ENCODE measurements around the gene UBE2H. TPM values are rescaled to one million over a fixed set of nuclear protein-coding genes. Genes with fewer than 3 reads are reported as not detected.
A peak's percentile ranks its signal among the peaks of the same experiment; 100 is the strongest.
"Not testable (repeated sequence)": the region's sequence is repeated elsewhere in the genome, so short reads cannot be mapped to it uniquely, and the experiment has no call there.

Gene UBE2H
- total RNA-seq, 1 donor from 2014 or later, result 80.7 TPM

DNA sequence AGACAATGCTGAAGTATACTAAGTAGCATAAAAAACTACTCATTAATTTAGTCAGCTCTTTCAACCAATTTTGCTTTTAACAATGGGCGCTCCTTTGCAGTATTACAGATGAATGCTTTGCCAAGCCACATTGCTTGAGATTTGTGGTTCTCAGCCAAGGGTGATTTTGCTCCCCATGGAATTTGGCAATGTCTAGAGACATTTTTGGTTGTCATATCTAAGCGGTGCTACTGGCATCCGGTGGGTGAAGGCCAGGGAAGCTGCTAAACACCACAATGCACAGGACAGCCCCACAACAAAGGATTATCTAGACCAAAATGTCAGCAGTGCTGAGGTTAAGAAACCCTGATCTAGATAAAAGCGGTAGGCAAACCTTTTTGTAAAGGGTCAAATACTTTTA, 112.0 kb downstream of the UBE2H start:
- H3K27ac Mint-ChIP-seq, result no peak overlapping the region
- no peak overlapping the region for H3K4me3 Mint-ChIP-seq
- DNase-seq (ENCODE audit: extremely low spot score, unreplicated experiment), result no peak
- H3K36me3 Mint-ChIP-seq, result peaks cover 23% of the 10 kb centered on the region
- H3K9me3 Mint-ChIP-seq, result no peaks in the 10 kb centered on the region
- no peaks in the 10 kb centered on the region for H3K27me3 Mint-ChIP-seq
- TF ChIP-seq, protein P1, sequence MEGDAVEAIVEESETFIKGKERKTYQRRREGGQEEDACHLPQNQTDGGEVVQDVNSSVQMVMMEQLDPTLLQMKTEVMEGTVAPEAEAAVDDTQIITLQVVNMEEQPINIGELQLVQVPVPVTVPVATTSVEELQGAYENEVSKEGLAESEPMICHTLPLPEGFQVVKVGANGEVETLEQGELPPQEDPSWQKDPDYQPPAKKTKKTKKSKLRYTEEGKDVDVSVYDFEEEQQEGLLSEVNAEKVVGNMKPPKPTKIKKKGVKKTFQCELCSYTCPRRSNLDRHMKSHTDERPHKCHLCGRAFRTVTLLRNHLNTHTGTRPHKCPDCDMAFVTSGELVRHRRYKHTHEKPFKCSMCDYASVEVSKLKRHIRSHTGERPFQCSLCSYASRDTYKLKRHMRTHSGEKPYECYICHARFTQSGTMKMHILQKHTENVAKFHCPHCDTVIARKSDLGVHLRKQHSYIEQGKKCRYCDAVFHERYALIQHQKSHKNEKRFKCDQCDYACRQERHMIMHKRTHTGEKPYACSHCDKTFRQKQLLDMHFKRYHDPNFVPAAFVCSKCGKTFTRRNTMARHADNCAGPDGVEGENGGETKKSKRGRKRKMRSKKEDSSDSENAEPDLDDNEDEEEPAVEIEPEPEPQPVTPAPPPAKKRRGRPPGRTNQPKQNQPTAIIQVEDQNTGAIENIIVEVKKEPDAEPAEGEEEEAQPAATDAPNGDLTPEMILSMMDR (conservative IDR thresholded peaks at IDR 0.05), result no peak
- H3K4me1 Mint-ChIP-seq (ENCODE audit: unreplicated experiment), result peaks cover 29% of the 10 kb centered on the region

DNA sequence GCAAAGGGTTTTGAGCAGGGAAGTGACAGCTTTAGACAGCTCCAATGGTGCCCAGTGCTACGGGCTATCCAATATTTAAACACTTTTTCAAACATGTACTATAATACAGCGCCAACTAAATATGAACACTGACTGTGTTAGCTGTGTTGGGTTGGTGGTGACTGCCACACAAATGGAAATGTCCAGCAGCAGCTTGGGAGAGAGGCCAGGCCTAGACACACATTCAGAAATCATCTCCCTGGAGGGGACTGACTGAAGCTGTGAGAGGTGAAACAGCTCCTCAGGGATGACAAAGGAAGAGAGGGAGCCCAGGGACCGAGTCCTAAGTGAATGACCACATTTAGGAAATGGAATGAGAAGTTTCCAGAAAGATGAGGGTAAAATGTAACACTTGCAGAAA, 115.8 kb downstream of the UBE2H start:
- peaks cover 30% of the 10 kb centered on the region for H3K36me3 Mint-ChIP-seq
- peaks cover 36% of the 10 kb centered on the region for H3K4me1 Mint-ChIP-seq (ENCODE audit: unreplicated experiment)
- no peaks in the 10 kb centered on the region for H3K27me3 Mint-ChIP-seq
- peak overlapping the region; percentile 18 for H3K27ac Mint-ChIP-seq
- no peak overlapping the region for H3K4me3 Mint-ChIP-seq
- DNase-seq (ENCODE audit: extremely low spot score, unreplicated experiment), result no peak
- no peaks in the 10 kb centered on the region for H3K9me3 Mint-ChIP-seq
- TF ChIP-seq, protein P1 (conservative IDR thresholded peaks at IDR 0.05), result no peak

DNA sequence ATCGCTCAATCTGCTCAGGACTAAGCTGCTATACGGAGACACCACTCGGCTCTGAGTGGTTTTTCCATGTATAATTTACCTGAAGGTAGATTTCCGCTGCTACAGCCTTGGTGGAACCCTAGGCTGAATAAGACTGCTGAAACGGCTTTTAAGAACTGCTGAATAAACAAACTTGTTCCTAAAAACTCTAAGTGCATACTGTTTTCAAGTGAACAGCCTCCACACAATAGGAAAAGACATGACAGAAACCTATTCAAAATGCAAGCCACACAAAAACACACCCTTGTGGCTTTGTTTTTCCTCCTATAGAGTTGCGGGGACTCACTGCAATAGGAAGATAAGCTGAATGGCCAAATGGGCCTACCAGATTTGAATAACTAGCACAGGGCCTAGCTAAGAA, 117.2 kb downstream of the UBE2H start:
- Mint-ChIP-seq H3K4me1 (ENCODE audit: unreplicated experiment) (peaks cover 50% of the 10 kb centered on the region), H3K27ac (peak overlapping the region; percentile 21), H3K9me3 (no peaks in the 10 kb centered on the region), H3K27me3 (no peaks in the 10 kb centered on the region), H3K36me3 (peaks cover 35% of the 10 kb centered on the region), H3K4me3 (no peak overlapping the region)
- DNase-seq (ENCODE audit: extremely low spot score, unreplicated experiment), result no peak
- TF ChIP-seq, protein P1 (conservative IDR thresholded peaks at IDR 0.05), result no peak

DNA sequence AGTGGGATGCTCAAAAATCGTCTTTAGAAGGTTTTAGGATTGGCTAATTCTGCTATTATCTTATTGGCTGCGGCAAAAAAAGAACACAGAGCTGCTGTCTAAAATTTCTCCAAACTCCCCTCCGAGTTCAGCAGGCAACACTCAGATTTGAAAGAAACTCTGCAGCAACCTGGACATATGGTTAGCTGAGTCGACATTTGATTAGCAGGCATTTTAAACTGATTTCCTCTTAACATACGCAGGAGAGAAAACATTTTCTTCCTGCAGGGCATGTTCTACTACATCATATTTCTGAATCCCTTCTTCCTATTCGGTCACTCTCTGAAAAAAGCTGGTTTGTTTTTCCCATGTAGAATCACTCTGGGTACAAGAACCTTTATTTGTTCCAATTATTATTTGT, 119.4 kb downstream of the UBE2H start:
- H3K9me3 Mint-ChIP-seq, result not testable (repeated sequence)
- peak overlapping the region; percentile 28 for H3K27ac Mint-ChIP-seq

DNA sequence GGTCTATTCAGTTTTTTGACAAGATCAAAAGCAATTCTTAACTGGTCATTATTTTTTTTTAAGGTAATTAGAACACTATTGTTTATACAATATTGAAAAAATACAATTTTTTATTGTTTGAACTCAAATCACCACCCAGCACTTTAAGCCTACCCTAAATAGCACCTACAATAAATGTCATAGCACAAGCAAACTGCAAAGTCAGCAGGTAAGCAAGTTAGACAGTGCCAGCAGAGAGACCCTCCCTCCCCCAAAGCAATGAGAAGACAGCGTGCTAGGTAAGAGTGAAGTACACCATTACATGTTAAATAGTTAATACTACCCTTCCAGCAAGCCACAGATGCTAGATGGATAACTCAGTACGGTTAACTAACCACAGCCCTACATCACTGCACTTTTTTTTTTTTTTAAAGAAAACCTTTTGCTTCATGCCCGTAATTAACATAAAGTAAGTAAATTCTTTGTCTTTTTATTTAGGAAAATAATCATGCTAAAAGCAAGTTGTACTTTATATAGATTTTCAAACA, 120.0 kb downstream of the UBE2H start:
- peaks cover 30% of the 10 kb centered on the region for H3K36me3 Mint-ChIP-seq
- no peaks in the 10 kb centered on the region for H3K27me3 Mint-ChIP-seq
- H3K4me1 Mint-ChIP-seq (ENCODE audit: unreplicated experiment), result peaks cover 63% of the 10 kb centered on the region
- TF ChIP-seq, protein P1 (conservative IDR thresholded peaks at IDR 0.05), result no peak
- no peak overlapping the region for H3K4me3 Mint-ChIP-seq
- no peaks in the 10 kb centered on the region for H3K9me3 Mint-ChIP-seq
- no peak for DNase-seq (ENCODE audit: extremely low spot score, unreplicated experiment)
- peak overlapping the region; percentile 94 for H3K27ac Mint-ChIP-seq

More for the DNA sequence above, 119.4 kb downstream of the UBE2H start:
- Mint-ChIP-seq H3K36me3 (peaks cover 30% of the 10 kb centered on the region), H3K4me1 (ENCODE audit: unreplicated experiment) (peaks cover 63% of the 10 kb centered on the region)
- H3K27me3 Mint-ChIP-seq; DNase-seq (ENCODE audit: extremely low spot score, unreplicated experiment); H3K4me3 Mint-ChIP-seq: not testable (repeated sequence)

DNA sequence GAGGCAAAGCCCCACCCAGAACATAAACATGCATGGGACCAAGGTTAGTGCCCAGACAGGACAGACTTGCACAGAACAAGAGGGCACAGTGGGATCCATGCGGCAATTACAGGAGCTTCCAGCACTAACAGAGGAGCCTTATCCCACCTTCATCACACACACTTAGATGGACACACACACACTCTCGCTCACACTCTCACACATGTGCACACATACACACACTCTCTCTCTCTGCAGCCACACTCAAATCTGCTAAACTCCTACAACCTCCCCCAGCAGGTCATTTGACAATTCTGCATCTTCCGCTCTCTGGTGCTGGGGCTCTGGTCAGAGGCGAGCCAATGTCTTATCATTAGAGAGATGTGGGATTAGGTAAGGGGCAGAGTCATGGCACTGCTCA, 120.5 kb downstream of the UBE2H start:
- TF ChIP-seq, protein P1 (conservative IDR thresholded peaks at IDR 0.05), result no peak
- no peaks in the 10 kb centered on the region for H3K27me3 Mint-ChIP-seq
- peak overlapping the region; percentile 94 for H3K27ac Mint-ChIP-seq
- peaks cover 26% of the 10 kb centered on the region for H3K36me3 Mint-ChIP-seq
- no peak for DNase-seq (ENCODE audit: extremely low spot score, unreplicated experiment)
- H3K9me3 Mint-ChIP-seq, result no peaks in the 10 kb centered on the region
- no peak overlapping the region for H3K4me3 Mint-ChIP-seq
- H3K4me1 Mint-ChIP-seq (ENCODE audit: unreplicated experiment), result peaks cover 58% of the 10 kb centered on the region
